ENCODE measurements around the gene DCAF17. TPM values are rescaled to one million over a fixed set of nuclear protein-coding genes. Genes with fewer than 3 reads are reported as not detected.

DCAF17 gene
- total and polyA plus RNA-seq, 2 donors (not counting 1 experiment from before 2014, with no cell fraction given) = 8.8 to 29.4 TPM

GRCh38 chr2:171452773-171453172 lies 18.7 kb downstream of the DCAF17 start:
- H3K4me3 Mint-ChIP-seq = no peak overlapping the region
- Histone ChIP-seq H3K27ac (ENCODE audit: low read length in 2 of 2) (no peak overlapping the region), H3K9ac (ENCODE audit: low read length) (no peak overlapping the region), H3K9me3 (ENCODE audit: control extremely low read depth in 1 of 3, control insufficient read depth in 2 of 3, insufficient read depth in 1 of 3, low read length in 2 of 3) (no peaks in the 10 kb centered on the region), H3K79me2 (ENCODE audit: control insufficient read depth, insufficient read depth, low read length) (peaks cover 4% of the 10 kb centered on the region), H3K4me1 (ENCODE audit: control insufficient read depth in 2 of 2, insufficient read depth in 2 of 2, low read length in 2 of 2) (no peaks in the 10 kb centered on the region), H3K36me3 (replicated peaks in 1 of 2; ENCODE audit: control extremely low read depth in 1 of 2, control insufficient read depth in 1 of 2, extremely low read depth in 1 of 2, insufficient read depth in 2 of 2, low read length in 1 of 2) (peaks cover 4 to 55% of the 10 kb centered on the region in 2 experiments), H3K27me3 (replicated peaks in 1 of 4; ENCODE audit: control extremely low read depth in 1 of 4, control insufficient read depth in 3 of 4, insufficient read depth in 4 of 4, low read length in 3 of 4) (no peaks in the 10 kb centered on the region), H4K20me1 (ENCODE audit: control insufficient read depth, insufficient read depth, low read length, poor library complexity, severe bottlenecking) (no peaks in the 10 kb centered on the region), H2AFZ (ENCODE audit: insufficient read depth, low read depth, low read length, poor library complexity, severe bottlenecking) (no peak overlapping the region), H3K4me2 (replicated peaks; ENCODE audit: low read depth, low read length, poor library complexity, severe bottlenecking) (no peak overlapping the region), H3K4me3 (ENCODE audit: control extremely low read depth in 1 of 5, extremely low read depth in 1 of 5, insufficient read depth in 1 of 5, low read depth in 2 of 5, low read length in 4 of 5) (no peak overlapping the region)
- no peak for DNase-seq
- intact Hi-C loops (cut with micrococcal nuclease) = no loop called here
- ATAC-seq (ENCODE audit: low read depth) = no peak
- WGBS (ENCODE audit: insufficient coverage) = no CpG with 5 or more reads among the region's 4 CpGs
- peaks cover 2% of the 10 kb centered on the region for H3K4me1 Mint-ChIP-seq
- TF ChIP-seq EZH2 (IDR thresholded peaks at IDR 0.05; ENCODE audit: borderline replicate concordance, insufficient read depth, low read depth, low read length, poor library complexity, severe bottlenecking) (no peak), CTCF (IDR thresholded peaks at IDR 0.05) (no peak)
- ChIA-PET CTCF (interaction anchor here (0.5 kb wide), 1 partner anchor 288 kb away, joined by 4 read pairs; no protein-coding TSS in a partner anchor), POLR2A (no interaction called here)
- H3K27ac Mint-ChIP-seq = no peak overlapping the region
- no peaks in the 10 kb centered on the region for H3K9me3 Mint-ChIP-seq (ENCODE audit: insufficient read depth)
- H3K27me3 Mint-ChIP-seq = no peaks in the 10 kb centered on the region

DNA sequence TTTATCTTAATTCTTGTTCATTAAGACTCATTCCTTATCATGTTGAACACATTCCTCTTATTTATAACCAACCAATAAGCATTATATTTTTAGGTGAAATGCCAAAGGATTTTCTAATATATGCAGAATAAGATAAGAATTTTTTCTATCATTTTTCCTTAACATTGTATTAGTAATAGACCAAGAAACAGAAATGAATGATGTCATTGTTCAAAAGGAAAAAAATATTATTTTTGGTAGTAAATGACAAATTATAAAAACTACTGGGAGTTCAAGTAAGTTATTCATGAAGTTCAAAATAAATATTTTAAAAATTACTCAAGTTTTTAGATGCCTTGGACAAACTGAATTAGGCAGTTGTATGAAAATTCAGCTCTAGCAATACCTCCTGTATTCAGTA lies 25.5 kb downstream of the DCAF17 start:
- intact Hi-C loops (cut with micrococcal nuclease) = no loop called here
- peaks cover 4% of the 10 kb centered on the region for H3K79me2 ChIP-seq (ENCODE audit: control insufficient read depth, insufficient read depth, low read length)
- DNase-seq (no peak), ATAC-seq (ENCODE audit: low read depth) (no peak)
- H3K4me1 ChIP-seq (ENCODE audit: control insufficient read depth in 2 of 2, insufficient read depth in 2 of 2, low read length in 2 of 2) = no peaks in the 10 kb centered on the region
- no peaks in the 10 kb centered on the region for H4K20me1 ChIP-seq (ENCODE audit: control insufficient read depth, insufficient read depth, low read length, poor library complexity, severe bottlenecking)
- H3K27me3 Mint-ChIP-seq = no peaks in the 10 kb centered on the region
- no peak overlapping the region for H3K9ac ChIP-seq (ENCODE audit: low read length)
- ChIA-PET CTCF (interaction anchor here (1.2 kb wide), 1 partner anchor 12 kb away, joined by 3 read pairs; no protein-coding TSS in a partner anchor), POLR2A (no interaction called here)
- H3K36me3 ChIP-seq (replicated peaks in 1 of 2; ENCODE audit: control extremely low read depth in 1 of 2, control insufficient read depth in 1 of 2, extremely low read depth in 1 of 2, insufficient read depth in 2 of 2, low read length in 1 of 2) = peaks cover 1 to 32% of the 10 kb centered on the region in 2 experiments
- H2AFZ ChIP-seq (ENCODE audit: insufficient read depth, low read depth, low read length, poor library complexity, severe bottlenecking) = no peak overlapping the region
- H3K4me2 ChIP-seq (replicated peaks; ENCODE audit: low read depth, low read length, poor library complexity, severe bottlenecking) = no peak overlapping the region
- H3K9me3 ChIP-seq (ENCODE audit: control extremely low read depth in 1 of 3, control insufficient read depth in 2 of 3, insufficient read depth in 1 of 3, low read length in 2 of 3) = no peaks in the 10 kb centered on the region
- no peak for TF ChIP-seq CTCF (IDR thresholded peaks at IDR 0.05)
- TF ChIP-seq EZH2 (IDR thresholded peaks at IDR 0.05; ENCODE audit: borderline replicate concordance, insufficient read depth, low read depth, low read length, poor library complexity, severe bottlenecking) = no peak
- no peak overlapping the region for H3K4me3 ChIP-seq (ENCODE audit: control extremely low read depth in 1 of 5, extremely low read depth in 1 of 5, insufficient read depth in 1 of 5, low read depth in 2 of 5, low read length in 4 of 5)
- no peak overlapping the region for H3K4me3 Mint-ChIP-seq
- H3K27ac Mint-ChIP-seq = no peak overlapping the region
- no peak overlapping the region for H3K27ac ChIP-seq (ENCODE audit: low read length in 2 of 2)
- no peaks in the 10 kb centered on the region for H3K9me3 Mint-ChIP-seq (ENCODE audit: insufficient read depth)
- H3K4me1 Mint-ChIP-seq = peaks cover 2% of the 10 kb centered on the region
- no peaks in the 10 kb centered on the region for H3K27me3 ChIP-seq (replicated peaks in 1 of 4; ENCODE audit: control extremely low read depth in 1 of 4, control insufficient read depth in 3 of 4, insufficient read depth in 4 of 4, low read length in 3 of 4)
